Measurements from ENCODE around the gene SMPDL3A. TPM values are rescaled to one million over a fixed set of nuclear protein-coding genes. Genes with fewer than 3 reads are reported as not detected.
"Not testable (repeated sequence)": the region's sequence is repeated elsewhere in the genome, so short reads cannot be mapped to it uniquely, and the experiment has no call there.

SMPDL3A gene, protein sequence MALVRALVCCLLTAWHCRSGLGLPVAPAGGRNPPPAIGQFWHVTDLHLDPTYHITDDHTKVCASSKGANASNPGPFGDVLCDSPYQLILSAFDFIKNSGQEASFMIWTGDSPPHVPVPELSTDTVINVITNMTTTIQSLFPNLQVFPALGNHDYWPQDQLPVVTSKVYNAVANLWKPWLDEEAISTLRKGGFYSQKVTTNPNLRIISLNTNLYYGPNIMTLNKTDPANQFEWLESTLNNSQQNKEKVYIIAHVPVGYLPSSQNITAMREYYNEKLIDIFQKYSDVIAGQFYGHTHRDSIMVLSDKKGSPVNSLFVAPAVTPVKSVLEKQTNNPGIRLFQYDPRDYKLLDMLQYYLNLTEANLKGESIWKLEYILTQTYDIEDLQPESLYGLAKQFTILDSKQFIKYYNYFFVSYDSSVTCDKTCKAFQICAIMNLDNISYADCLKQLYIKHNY
- 17.9 TPM for total RNA-seq
- long read RNA-seq, transcript SMPDL3A-203 (7 exons, 1,755 nt) = minor isoform, 8 of 31 reads
- long read RNA-seq, transcript SMPDL3A-201 (8 exons, 1,851 nt) = major isoform, 12 of 31 reads
- long read RNA-seq, partial matches to known transcripts = 1 of 31 reads
- long read RNA-seq, other reads (novel, unspliced or antisense) = 10 of 31 reads

DNA sequence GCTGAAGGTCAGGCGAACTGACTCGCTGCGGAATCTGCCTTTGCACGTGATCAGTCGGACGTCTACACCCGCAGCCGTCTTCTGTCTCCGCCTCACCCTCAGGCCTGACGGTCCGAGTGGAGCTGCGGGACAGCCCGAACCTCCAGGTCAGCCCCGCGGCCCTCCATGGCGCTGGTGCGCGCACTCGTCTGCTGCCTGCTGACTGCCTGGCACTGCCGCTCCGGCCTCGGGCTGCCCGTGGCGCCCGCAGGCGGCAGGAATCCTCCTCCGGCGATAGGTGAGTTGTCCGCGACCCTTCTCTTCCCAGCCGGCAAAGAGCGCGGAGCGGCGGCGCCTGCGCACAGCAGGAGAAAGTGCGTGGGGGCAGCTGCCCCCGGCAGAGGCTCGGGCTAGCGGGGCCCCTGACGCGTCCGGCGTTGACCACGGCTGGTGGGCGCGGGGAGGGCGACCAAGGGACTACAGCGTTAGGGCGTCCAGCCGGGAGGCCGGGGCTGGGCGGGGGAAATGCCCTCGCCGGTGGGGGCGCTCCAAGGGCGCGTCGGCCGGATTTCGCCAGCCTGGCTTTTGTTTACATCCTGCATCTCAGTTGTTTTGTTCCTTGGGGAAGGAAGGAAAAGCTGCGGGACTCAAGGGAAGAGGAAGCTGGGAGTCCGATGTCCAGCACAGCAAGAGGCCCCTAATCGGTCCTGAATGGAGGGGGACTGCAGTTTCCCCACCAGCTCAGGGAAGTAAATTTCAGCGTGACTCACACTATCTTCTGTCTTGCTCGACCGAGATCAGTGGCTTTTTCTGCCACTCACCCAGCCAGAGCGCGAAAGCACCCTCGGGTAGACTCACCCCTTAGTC, at the start of gene SMPDL3A:
Gene SMPDL3A (plus strand): TSS at position 77 of the 846 bp plus-strand sequence. CDS start 89 bp downstream, at position 166.
- peaks cover 22% of the 10 kb centered on the region for H3K4me1 ChIP-seq
- no peaks in the 10 kb centered on the region for H3K36me3 ChIP-seq
- H3K4me3 ChIP-seq = peak within 1 kb of the TSS; percentile 71
- peak within 1 kb of the TSS; percentile 93 for H3K27ac ChIP-seq
- intact Hi-C loops (cut with DNase I) = no loop called here
- ATAC-seq = peak; percentile 85 to 91
- H3K9me3 ChIP-seq = no peaks in the 10 kb centered on the region
- DNase-seq = peak; percentile 83
- peak; percentile 61 for TF ChIP-seq CTCF (IDR thresholded peaks at IDR 0.05)
- H3K27me3 ChIP-seq (ENCODE audit: low read depth) = no peaks in the 10 kb centered on the region

- ATAC-seq (no peak), DNase-seq (no peak)
- intact Hi-C loops (cut with DNase I) = no loop called here
- TF ChIP-seq CTCF (IDR thresholded peaks at IDR 0.05) = no peak
- Histone ChIP-seq H3K27ac (no peak overlapping the region), H3K4me1 (no peaks in the 10 kb centered on the region), H3K9me3 (no peaks in the 10 kb centered on the region), H3K36me3 (no peaks in the 10 kb centered on the region), H3K4me3 (no peak overlapping the region), H3K27me3 (ENCODE audit: low read depth) (no peaks in the 10 kb centered on the region)
Observed at GRCh38 chr6:122740091-122740490, 49.0 kb upstream of the SMPDL3A start.

- Histone ChIP-seq H3K4me1 (no peaks in the 10 kb centered on the region), H3K4me3 (no peak overlapping the region), H3K36me3 (no peaks in the 10 kb centered on the region), H3K27ac (no peak overlapping the region), H3K9me3 (no peaks in the 10 kb centered on the region), H3K27me3 (ENCODE audit: low read depth) (no peaks in the 10 kb centered on the region)
- ATAC-seq (no peak), DNase-seq (no peak)
- intact Hi-C loops (cut with DNase I) = no loop called here
- no peak for TF ChIP-seq CTCF (IDR thresholded peaks at IDR 0.05)
Observed at GRCh38 chr6:122740936-122741335, 48.1 kb upstream of the SMPDL3A start.

- DNase-seq; H3K4me1 ChIP-seq; H3K36me3 ChIP-seq; ATAC-seq; H3K27me3 ChIP-seq (ENCODE audit: low read depth); H3K4me3 ChIP-seq; intact Hi-C loops (cut with DNase I); H3K9me3 ChIP-seq: not testable (repeated sequence)
- peak overlapping the region; percentile 8 for H3K27ac ChIP-seq
- TF ChIP-seq CTCF (IDR thresholded peaks at IDR 0.05) = peak; percentile 40
Observed at GRCh38 chr6:122744247-122744646, 44.8 kb upstream of the SMPDL3A start.

GRCh38 chr6:122744856-122745255, 44.2 kb upstream of the SMPDL3A start:
- H3K9me3 ChIP-seq; H3K27me3 ChIP-seq (ENCODE audit: low read depth); intact Hi-C loops (cut with DNase I); H3K4me1 ChIP-seq; H3K36me3 ChIP-seq; H3K4me3 ChIP-seq: not testable (repeated sequence)
- DNase-seq (peak; percentile 57), ATAC-seq (peak; percentile 74 to 85)
- peak overlapping the region; percentile 8 for H3K27ac ChIP-seq

All from lower lobe of right lung (tissue), 2 donors.